Panc1 (cell line): ENCODE results near the gene DNAH9. TPM values are rescaled to one million over a fixed set of nuclear protein-coding genes. Genes with fewer than 3 reads are reported as not detected.

Experiments used
- ATAC-seq: fragments of 200-7000 bp; cut with Tn5 transposase; 2 replicates; pipeline ENCODE4 v1.9.1; 2020; ENCODE audit warnings: mild to moderate bottlenecking, moderate library complexity
- BruUV-seq: library from RNA; stranded (reverse); fragments of 400-500 nt; replicated peaks from 2 replicates; lab custom pipeline; 2021; lab: Mats Ljungman, UMichigan
- CTCF ChIA-PET: fragments of 300-600 bp; sonication (Branson Sonifier 250); formaldehyde crosslinking; loops from one replicate; lab custom pipeline; 2022; ENCODE audit warnings: antibody characterized with exemption; lab: Charles Lee
- POLR2A ChIA-PET: fragments of 300-600 bp; sonication (Branson Sonifier 250); formaldehyde crosslinking; loops from one replicate; lab custom pipeline; 2022; ENCODE audit warnings: antibody characterized with exemption; lab: Charles Lee
- DNase-seq: peaks from one replicate; pipeline ENCODE4 v3.0.0-alpha.2; 2010; ENCODE audit warnings: low read depth, low spot score
- H3K27ac ChIP-seq: 2 replicates; pipeline ENCODE4 v1.5.1; 2011; ENCODE audit warnings: mild to moderate bottlenecking, low read length, inconsistent platforms
- H3K27me3 ChIP-seq: fragments of 200-500 bp; sonication (Bioruptor generic); 2 replicates; pipeline ENCODE4 v1.6.0; 2014; ENCODE audit warnings: low read length, inconsistent platforms; ENCODE audit not compliant: control insufficient read depth, insufficient read depth
- H3K36me3 ChIP-seq: fragments of 200-500 bp; sonication (Bioruptor generic); 2 replicates; pipeline ENCODE4 v1.5.1; 2014; ENCODE audit warnings: inconsistent platforms, mild to moderate bottlenecking, low read length, moderate library complexity; ENCODE audit not compliant: control insufficient read depth, insufficient read depth
- H3K4me1 ChIP-seq: 2 replicates; pipeline ENCODE4 v1.5.1; 2011; ENCODE audit warnings: inconsistent platforms, mild to moderate bottlenecking, low read length, moderate library complexity; ENCODE audit not compliant: control insufficient read depth, insufficient read depth
- H3K4me3 ChIP-seq, 2 experiments: 2 replicates each; pipeline ENCODE4 v1.5.1; 2011 to 2012; ENCODE audit warnings: low read depth in 2 of 2, low read length in 2 of 2, mild to moderate bottlenecking in 2 of 2, inconsistent platforms in 1 of 2, moderate library complexity in 1 of 2
- H3K9me3 ChIP-seq: fragments of 200-500 bp; sonication (Bioruptor generic); 2 replicates; pipeline ENCODE4 v1.5.1; 2014; ENCODE audit warnings: low read depth, mild to moderate bottlenecking, inconsistent platforms, low read length, moderate library complexity; ENCODE audit not compliant: control insufficient read depth, insufficient read depth
- CTCF ChIP-seq: fragments of 450-650 bp; IDR thresholded peaks from 2 replicates; pipeline ENCODE4 v1.5.1; 2017; ENCODE audit warnings: mild to moderate bottlenecking
- POLR2AphosphoS5 ChIP-seq: IDR thresholded peaks from 2 replicates; pipeline ENCODE4 v1.6.1; 2012; ENCODE audit warnings: mild to moderate bottlenecking, low read depth, low read length, moderate library complexity
- REST ChIP-seq, 2 experiments: IDR thresholded peaks; 2 replicates each; pipeline ENCODE4 v1.6.1; 2011 to 2012; ENCODE audit warnings: low read depth in 2 of 2, control low read depth in 1 of 2, low read length in 1 of 2, mild to moderate bottlenecking in 1 of 2, moderate library complexity in 1 of 2; ENCODE audit not compliant: insufficient read depth in 1 of 2
- SIN3A ChIP-seq: IDR thresholded peaks from 2 replicates; pipeline ENCODE4 v1.6.1; 2012; ENCODE audit warnings: low read depth, mild to moderate bottlenecking, low read length, moderate library complexity, borderline replicate concordance; ENCODE audit not compliant: insufficient read depth
- TCF7L2 ChIP-seq: IDR thresholded peaks from 2 replicates; pipeline ENCODE4 v1.6.1; 2011; ENCODE audit warnings: mild to moderate bottlenecking, low read depth, low read length, inconsistent platforms
- in situ Hi-C: cut with HindIII; loops from 2 replicates; pipeline ENCODE4 v1.10.0; 2016; ENCODE audit warnings: low sequenced_read_pairs, low pct_unique_long_range_greater_than_20kb
- intact Hi-C: fragments of 100-400 bp; cut with micrococcal nuclease; formaldehyde crosslinking; loops from one replicate; pipeline ENCODE4 v1.10.0; 2022; ENCODE audit not compliant: unreplicated experiment
- total RNA-seq: library from RNA; stranded (reverse); gene quantifications from one replicate; pipeline ENCODE4 v1.2.1, GENCODE V29; 2021; ENCODE audit not compliant: unreplicated experiment

Gene DNAH9
- total RNA-seq, 1 experiment from 2014 or later, result not detected

- in situ Hi-C loops, result no loop called here
- H3K27me3 ChIP-seq, result no peaks in the 10 kb centered on the region
- POLR2A ChIA-PET, result no interaction called here
- no peak overlapping the region for H3K27ac ChIP-seq
- no peak for DNase-seq
- intact Hi-C loops, result no loop called here
- no TSS peak for BruUV-seq
- no peak for TF ChIP-seq CTCF
- TF ChIP-seq TCF7L2, result no peak
- TF ChIP-seq SIN3A, result no peak
- TF ChIP-seq REST (IDR thresholded peaks at IDR 0.05; ENCODE audit: insufficient read depth in 1 of 2, low read depth in 2 of 2, low read length in 1 of 2), result no peak
- no peak for TF ChIP-seq POLR2AphosphoS5
- H3K4me3 ChIP-seq, result no peak overlapping the region
- no peaks in the 10 kb centered on the region for H3K4me1 ChIP-seq
- H3K36me3 ChIP-seq, result no peaks in the 10 kb centered on the region
- no peak for ATAC-seq
- CTCF ChIA-PET, result no interaction called here
- H3K9me3 ChIP-seq, result no peaks in the 10 kb centered on the region
These were observed 39.5 kb downstream of the DNAH9 start for GRCh38 chr17:11637796-11638195.

- intact Hi-C loops (no loop called here), in situ Hi-C loops (no loop called here)
- Histone ChIP-seq H3K27me3 (no peaks in the 10 kb centered on the region), H3K4me3 (no peak overlapping the region), H3K27ac (no peak overlapping the region), H3K9me3 (no peaks in the 10 kb centered on the region), H3K4me1 (no peaks in the 10 kb centered on the region), H3K36me3 (no peaks in the 10 kb centered on the region)
- CTCF ChIA-PET, result no interaction called here
- DNase-seq (no peak), ATAC-seq (no peak)
- TF ChIP-seq TCF7L2, result no peak
- no peak for TF ChIP-seq POLR2AphosphoS5
- TF ChIP-seq REST (IDR thresholded peaks at IDR 0.05; ENCODE audit: insufficient read depth in 1 of 2, low read depth in 2 of 2, low read length in 1 of 2), result no peak
- no peak for TF ChIP-seq SIN3A
- no peak for TF ChIP-seq CTCF
- POLR2A ChIA-PET, result no interaction called here
- no TSS peak for BruUV-seq
These were observed 40.5 kb downstream of the DNAH9 start for GRCh38 chr17:11638700-11639265.
